Measurements from ENCODE around the gene ADGRL1.
"Not testable (repeated sequence)": the region's sequence is repeated elsewhere in the genome, so short reads cannot be mapped to it uniquely, and the experiment has no call there.

- not testable (repeated sequence) for TF ChIP-seq POLR2AphosphoS5 (IDR thresholded peaks at IDR 0.05; ENCODE audit: insufficient read depth, low read depth, low read length); CTCF (IDR thresholded peaks at IDR 0.05; ENCODE audit: extremely low read depth in 1 of 2, insufficient read depth in 1 of 2, low read depth in 1 of 2, low read length in 2 of 2); MAX (IDR thresholded peaks at IDR 0.05; ENCODE audit: insufficient read depth, insufficient read length); POLR2A (IDR thresholded peaks at IDR 0.05; ENCODE audit: low read depth, low read length); EZH2 (IDR thresholded peaks at IDR 0.05; ENCODE audit: borderline replicate concordance, low read depth, low read length, severe bottlenecking)
Observed at GRCh38 chr19:14195216-14195615, 10.8 kb downstream of the ADGRL1 start.
